Embryonic facial prominence (tissue), 1 donor: ENCODE results near the gene PRG2.

Experiments used
- DNase-seq: peaks from one replicate; pipeline ENCODE4 v3.0.0-alpha.2; 2016; ENCODE audit errors: extremely low spot score

PRG2 gene

GRCh38 chr11:57396744-57397143, 6.3 kb upstream of the PRG2 start:
- DNase-seq, result no peak

GRCh38 chr11:57395905-57396623, 5.6 kb upstream of the PRG2 start:
- no peak for DNase-seq

- DNase-seq, result no peak
Observed at GRCh38 chr11:57394203-57394965, 3.9 kb upstream of the PRG2 start.

GRCh38 chr11:57392763-57393105, 2.3 kb upstream of the PRG2 start:
- DNase-seq, result no peak

GRCh38 chr11:57392066-57392762, 1.8 kb upstream of the PRG2 start:
- DNase-seq, result no peak

- DNase-seq, result no peak
Observed at GRCh38 chr11:57391539-57391938, 1.1 kb upstream of the PRG2 start.

- DNase-seq, result no peak
Observed at GRCh38 chr11:57391111-57391510, 661 bp upstream of the PRG2 start.

- DNase-seq, result no peak
Observed at GRCh38 chr11:57387289-57388030, 3.0 kb downstream of the PRG2 start.

- no peak for DNase-seq
Observed at GRCh38 chr11:57386178-57386940, 4.1 kb downstream of the PRG2 start.

GRCh38 chr11:57380975-57381374, 9.5 kb downstream of the PRG2 start, which contains the start of gene PRG3:
TSS of gene PRG3 (minus strand) at chr11:57381150. CDS start at chr11:57380708, 442 bp downstream.
- no peak for DNase-seq

GRCh38 chr11:57379732-57380131, 10.7 kb downstream of the PRG2 start:
- DNase-seq, result no peak

GRCh38 chr11:57378186-57378585, 12.3 kb downstream of the PRG2 start:
- DNase-seq, result no peak

- DNase-seq, result no peak
Observed at GRCh38 chr11:57377107-57377506, 13.3 kb downstream of the PRG2 start.

- no peak for DNase-seq
Observed at GRCh38 chr11:57376095-57377090, 14.1 kb downstream of the PRG2 start.

GRCh38 chr11:57375490-57375889, 15.0 kb downstream of the PRG2 start:
- no peak for DNase-seq

- no peak for DNase-seq
Observed at GRCh38 chr11:57374966-57375365, 15.5 kb downstream of the PRG2 start.

GRCh38 chr11:57373146-57373545, 17.3 kb downstream of the PRG2 start:
- no peak for DNase-seq

- no peak for DNase-seq
Observed at GRCh38 chr11:57370941-57371340, 19.5 kb downstream of the PRG2 start.

- no peak for DNase-seq
Observed at GRCh38 chr11:57370251-57370650, 20.2 kb downstream of the PRG2 start.

- DNase-seq, result no peak
Observed at GRCh38 chr11:57368845-57369232, 21.6 kb downstream of the PRG2 start.
